Lower lobe of right lung (tissue), 2 donors: ENCODE results near the gene ANXA2R. TPM values are rescaled to one million over a fixed set of nuclear protein-coding genes. Genes with fewer than 3 reads are reported as not detected.

ENCODE experiments used
- ATAC-seq, 2 donors: fragments of 200-7000 bp; cut with Tn5 transposase; one replicate each; pipeline ENCODE4 v1.9.1; 2020 to 2022; ENCODE audit warnings: mild to moderate bottlenecking in 2 of 2, moderate library complexity in 2 of 2
- DNase-seq: peaks from one replicate; pipeline ENCODE4 v3.0.0-alpha.2; 2020
- H3K27ac ChIP-seq: fragments of 200-600 bp; one replicate; pipeline ENCODE4 v1.8.0; 2022
- H3K27me3 ChIP-seq: fragments of 200-600 bp; one replicate; pipeline ENCODE4 v1.8.0; 2022; ENCODE audit warnings: low read depth
- H3K36me3 ChIP-seq: fragments of 200-600 bp; one replicate; pipeline ENCODE4 v1.8.0; 2022; ENCODE audit warnings: mild to moderate bottlenecking
- H3K4me1 ChIP-seq: fragments of 200-600 bp; one replicate; pipeline ENCODE4 v1.8.0; 2022
- H3K4me3 ChIP-seq: fragments of 200-600 bp; one replicate; pipeline ENCODE4 v1.8.0; 2022; ENCODE audit warnings: mild to moderate bottlenecking
- H3K9me3 ChIP-seq: fragments of 200-600 bp; one replicate; pipeline ENCODE4 v1.8.0; 2022
- CTCF ChIP-seq: fragments of 200-600 bp; IDR thresholded peaks from one replicate; pipeline ENCODE4 v1.8.0; 2022; ENCODE audit warnings: antibody characterized with exemption, mild to moderate bottlenecking
- intact Hi-C: fragments of 100-400 bp; cut with DNase I; formaldehyde crosslinking; loops from one replicate; pipeline ENCODE4 v1.11.0; 2022
- total RNA-seq: library from RNA; stranded (reverse); fragmentation: NEBNext Ultra II Directional; extraction: Animal tissue kit (Norgen Biotek cat#: 25700); gene quantifications from one replicate; pipeline ENCODE4 v1.2.1, GENCODE V29; 2021
- donor health status: DM: no; HTN: yes; CAD: no; lungs with severe emphysema.

Gene ANXA2R
- total RNA-seq, 1 donor from 2014 or later, result 4.4 TPM

DNA sequence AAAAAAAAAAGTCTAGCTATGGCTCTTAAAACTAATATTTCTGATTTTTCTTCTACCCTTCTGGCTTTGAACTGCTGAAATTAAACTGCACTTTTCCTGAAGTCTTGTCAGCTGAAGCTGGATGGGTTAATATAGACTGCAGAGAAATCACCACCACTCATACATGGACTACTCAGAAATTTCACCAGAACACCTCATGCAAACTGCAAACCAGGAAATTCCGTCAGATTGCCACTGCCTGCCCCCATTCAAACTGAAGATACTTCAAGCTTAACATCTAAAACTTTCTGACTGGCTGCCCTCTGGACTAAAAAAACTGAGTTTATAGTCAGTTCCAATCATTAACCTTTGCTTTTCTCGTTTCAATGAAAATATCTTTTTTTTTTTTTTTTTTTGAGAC, 11.6 kb upstream of the ANXA2R start:
- peaks cover 14% of the 10 kb centered on the region for H3K36me3 ChIP-seq
- no peaks in the 10 kb centered on the region for H3K27me3 ChIP-seq
- ATAC-seq (no peak), DNase-seq (no peak)
- no peak overlapping the region for H3K4me3 ChIP-seq
- H3K9me3 ChIP-seq, result no peaks in the 10 kb centered on the region
- intact Hi-C loops, result no loop called here
- no peak overlapping the region for H3K27ac ChIP-seq
- H3K4me1 ChIP-seq, result no peaks in the 10 kb centered on the region
- TF ChIP-seq CTCF, result no peak

DNA sequence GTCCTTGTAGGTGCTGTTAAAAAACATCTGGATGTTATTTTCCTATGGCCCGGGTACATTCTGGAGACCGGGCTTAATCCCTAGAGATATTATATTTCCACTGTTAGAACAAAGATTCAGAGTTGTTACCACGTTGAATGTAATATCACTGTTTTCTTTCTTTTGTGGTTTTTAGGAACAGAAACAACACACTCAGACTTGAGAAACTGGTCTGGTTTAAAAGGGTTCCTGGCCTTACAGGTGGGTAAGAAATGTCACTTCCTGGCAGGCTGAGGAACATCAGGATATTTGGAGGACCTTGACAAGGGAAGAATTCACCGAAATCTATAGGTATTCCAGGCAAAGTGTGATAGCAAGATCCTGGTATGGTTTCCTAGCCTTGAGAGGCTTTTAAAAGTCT, 10.3 kb upstream of the ANXA2R start:
- DNase-seq (no peak), ATAC-seq (no peak)
- Histone ChIP-seq H3K4me1 (no peaks in the 10 kb centered on the region), H3K4me3 (no peak overlapping the region), H3K27me3 (no peaks in the 10 kb centered on the region), H3K36me3 (peaks cover 14% of the 10 kb centered on the region), H3K9me3 (no peaks in the 10 kb centered on the region), H3K27ac (no peak overlapping the region)
- TF ChIP-seq CTCF, result no peak
- intact Hi-C loops, result no loop called here

DNA sequence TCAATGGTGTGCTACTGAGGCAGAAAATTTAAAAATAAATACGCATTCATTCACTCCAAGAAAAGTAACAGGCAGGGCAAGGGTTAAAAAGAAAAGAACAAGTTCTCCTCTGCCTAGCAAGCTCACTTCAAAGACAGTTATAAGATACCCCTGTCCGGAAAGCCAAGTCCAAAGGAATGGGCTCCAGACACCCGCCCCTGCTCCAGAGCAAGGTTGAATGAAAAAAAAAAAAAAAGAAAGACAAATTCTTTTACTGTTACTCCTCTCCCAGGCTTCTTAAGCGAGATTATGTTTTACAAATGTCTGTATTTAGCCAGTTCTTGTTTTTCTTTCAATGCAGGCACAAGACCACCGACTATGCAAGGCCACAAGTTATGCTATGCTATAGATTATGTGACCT, 9.1 kb upstream of the ANXA2R start:
- Histone ChIP-seq H3K4me1 (no peaks in the 10 kb centered on the region), H3K4me3 (no peak overlapping the region), H3K27me3 (no peaks in the 10 kb centered on the region), H3K36me3 (peaks cover 19% of the 10 kb centered on the region), H3K9me3 (no peaks in the 10 kb centered on the region), H3K27ac (no peak overlapping the region)
- TF ChIP-seq CTCF, result no peak
- no peak for DNase-seq
- intact Hi-C loops, result no loop called here
- ATAC-seq, result no peak

DNA sequence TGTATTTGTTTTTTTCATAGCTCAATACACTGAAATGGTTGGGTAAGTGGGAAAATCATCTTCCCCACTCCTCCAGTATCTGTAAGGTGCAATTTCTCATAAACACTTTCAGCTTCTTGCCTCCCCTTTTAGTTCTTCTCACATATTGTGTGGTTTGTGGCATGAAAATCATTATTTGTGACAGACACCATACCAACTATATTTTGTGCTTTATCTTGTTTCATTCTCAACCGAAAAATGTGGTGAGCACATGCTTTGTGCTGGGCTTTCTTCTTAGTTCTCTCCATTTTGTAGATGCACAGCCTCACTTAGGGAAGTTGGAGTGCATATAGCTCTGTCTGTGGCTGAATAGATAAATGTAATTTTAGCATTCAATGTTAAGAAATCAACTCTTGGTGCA, 6.4 kb upstream of the ANXA2R start:
- ATAC-seq, result no peak
- H3K4me3 ChIP-seq, result no peak overlapping the region
- H3K27me3 ChIP-seq, result no peaks in the 10 kb centered on the region
- no peaks in the 10 kb centered on the region for H3K4me1 ChIP-seq
- no peaks in the 10 kb centered on the region for H3K9me3 ChIP-seq
- H3K36me3 ChIP-seq, result peaks cover 13% of the 10 kb centered on the region
- DNase-seq, result no peak
- intact Hi-C loops, result no loop called here
- no peak for TF ChIP-seq CTCF
- no peak overlapping the region for H3K27ac ChIP-seq

DNA sequence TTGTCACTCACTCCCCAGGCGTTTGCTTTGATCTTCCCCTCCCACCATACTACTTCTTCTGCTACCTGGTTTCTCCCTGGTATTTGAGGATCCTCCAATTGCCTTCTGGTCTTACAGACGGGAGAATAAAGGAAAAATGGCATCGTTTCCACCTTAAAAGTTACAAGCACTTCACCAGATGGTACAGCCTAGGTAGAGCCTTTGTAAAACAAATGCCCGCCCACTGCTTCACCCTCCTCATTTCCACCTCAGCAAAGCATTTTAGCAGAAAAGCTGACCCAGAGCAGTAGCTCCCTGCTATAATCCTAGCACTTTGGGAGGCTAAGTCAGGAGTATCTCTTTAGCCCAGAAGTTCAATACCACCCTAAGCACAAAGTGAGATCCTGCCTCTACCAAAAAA, 5.1 kb upstream of the ANXA2R start:
- intact Hi-C loops, result no loop called here
- no peaks in the 10 kb centered on the region for H3K27me3 ChIP-seq
- no peak for TF ChIP-seq CTCF
- no peaks in the 10 kb centered on the region for H3K9me3 ChIP-seq
- no peak for ATAC-seq
- no peak overlapping the region for H3K4me3 ChIP-seq
- H3K36me3 ChIP-seq, result peaks cover 6% of the 10 kb centered on the region
- DNase-seq, result no peak
- H3K27ac ChIP-seq, result no peak overlapping the region
- H3K4me1 ChIP-seq, result no peaks in the 10 kb centered on the region
